Subcutaneous adipose tissue (tissue), 4 donors: ENCODE results near the gene NR3C1. TPM values are rescaled to one million over a fixed set of nuclear protein-coding genes. Genes with fewer than 3 reads are reported as not detected.

ENCODE experiments used
- total RNA-seq, 4 donors: library from RNA; depleted of rRNA; stranded (reverse); fragments of >200 nt; gene quantifications; one replicate each; pipeline ENCODE4 v1.1.0, GENCODE V29; 2016
- TF ChIP-seq, protein P1 (sequence below): fragments of 450-650 bp; IDR thresholded peaks from one replicate; pipeline ENCODE4 v1.5.1; 2016; ENCODE audit warnings: low read depth, mild to moderate bottlenecking, control low read depth, antibody characterized with exemption, moderate library complexity

The NR3C1 gene
- total RNA-seq, 4 donors from 2014 or later, result 86.2 to 174 (median 95.1) TPM

DNA sequence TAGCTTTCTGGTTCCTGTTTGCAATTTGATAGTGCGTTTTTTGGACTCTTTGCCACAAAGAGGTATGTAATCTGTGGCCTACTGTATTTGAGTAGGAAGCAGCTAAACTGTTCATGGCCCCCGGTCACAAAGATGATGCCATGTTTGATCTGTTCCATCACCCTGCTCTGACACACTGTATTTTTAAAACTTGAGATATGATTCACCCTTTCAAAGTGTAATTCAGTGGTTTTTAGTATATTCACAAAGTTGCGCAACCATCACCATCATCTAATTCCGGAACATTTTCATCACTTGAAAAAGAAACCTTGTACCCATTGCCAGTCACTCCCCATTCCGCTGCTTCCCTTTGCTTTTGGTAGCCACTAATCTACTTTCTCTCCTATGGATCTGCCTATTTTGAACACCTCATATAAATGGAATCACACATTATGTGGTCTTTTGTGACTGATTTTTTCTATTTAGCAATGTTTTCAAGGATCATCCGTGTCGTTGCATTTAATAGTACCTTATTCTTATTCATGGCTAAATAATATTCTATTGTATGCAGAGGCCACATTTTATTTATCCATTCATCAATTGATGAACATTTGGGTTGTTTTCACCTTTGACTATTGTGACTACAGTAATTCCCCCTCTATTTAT, 141.6 kb downstream of the NR3C1 start:
- TF ChIP-seq, protein P1, sequence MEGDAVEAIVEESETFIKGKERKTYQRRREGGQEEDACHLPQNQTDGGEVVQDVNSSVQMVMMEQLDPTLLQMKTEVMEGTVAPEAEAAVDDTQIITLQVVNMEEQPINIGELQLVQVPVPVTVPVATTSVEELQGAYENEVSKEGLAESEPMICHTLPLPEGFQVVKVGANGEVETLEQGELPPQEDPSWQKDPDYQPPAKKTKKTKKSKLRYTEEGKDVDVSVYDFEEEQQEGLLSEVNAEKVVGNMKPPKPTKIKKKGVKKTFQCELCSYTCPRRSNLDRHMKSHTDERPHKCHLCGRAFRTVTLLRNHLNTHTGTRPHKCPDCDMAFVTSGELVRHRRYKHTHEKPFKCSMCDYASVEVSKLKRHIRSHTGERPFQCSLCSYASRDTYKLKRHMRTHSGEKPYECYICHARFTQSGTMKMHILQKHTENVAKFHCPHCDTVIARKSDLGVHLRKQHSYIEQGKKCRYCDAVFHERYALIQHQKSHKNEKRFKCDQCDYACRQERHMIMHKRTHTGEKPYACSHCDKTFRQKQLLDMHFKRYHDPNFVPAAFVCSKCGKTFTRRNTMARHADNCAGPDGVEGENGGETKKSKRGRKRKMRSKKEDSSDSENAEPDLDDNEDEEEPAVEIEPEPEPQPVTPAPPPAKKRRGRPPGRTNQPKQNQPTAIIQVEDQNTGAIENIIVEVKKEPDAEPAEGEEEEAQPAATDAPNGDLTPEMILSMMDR, result no peak

DNA sequence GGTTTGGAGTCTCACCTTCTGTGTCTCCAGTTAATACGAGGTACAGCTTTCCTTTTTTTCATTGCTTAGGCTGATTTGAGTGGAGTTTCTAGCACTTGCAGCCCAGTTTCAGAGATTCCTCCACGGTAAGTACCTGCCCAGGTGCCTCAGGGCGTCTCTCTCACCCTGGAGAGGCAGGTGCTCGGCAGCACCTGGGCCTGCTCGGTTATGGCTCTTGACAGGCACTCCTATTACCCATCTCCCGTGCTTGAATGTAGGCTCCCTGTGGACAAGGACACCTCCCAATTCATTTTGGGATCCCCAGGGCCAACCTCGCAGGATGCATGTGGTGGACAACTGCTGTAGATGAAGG, 144.3 kb downstream of the NR3C1 start:
- TF ChIP-seq, protein P1, result no peak

DNA sequence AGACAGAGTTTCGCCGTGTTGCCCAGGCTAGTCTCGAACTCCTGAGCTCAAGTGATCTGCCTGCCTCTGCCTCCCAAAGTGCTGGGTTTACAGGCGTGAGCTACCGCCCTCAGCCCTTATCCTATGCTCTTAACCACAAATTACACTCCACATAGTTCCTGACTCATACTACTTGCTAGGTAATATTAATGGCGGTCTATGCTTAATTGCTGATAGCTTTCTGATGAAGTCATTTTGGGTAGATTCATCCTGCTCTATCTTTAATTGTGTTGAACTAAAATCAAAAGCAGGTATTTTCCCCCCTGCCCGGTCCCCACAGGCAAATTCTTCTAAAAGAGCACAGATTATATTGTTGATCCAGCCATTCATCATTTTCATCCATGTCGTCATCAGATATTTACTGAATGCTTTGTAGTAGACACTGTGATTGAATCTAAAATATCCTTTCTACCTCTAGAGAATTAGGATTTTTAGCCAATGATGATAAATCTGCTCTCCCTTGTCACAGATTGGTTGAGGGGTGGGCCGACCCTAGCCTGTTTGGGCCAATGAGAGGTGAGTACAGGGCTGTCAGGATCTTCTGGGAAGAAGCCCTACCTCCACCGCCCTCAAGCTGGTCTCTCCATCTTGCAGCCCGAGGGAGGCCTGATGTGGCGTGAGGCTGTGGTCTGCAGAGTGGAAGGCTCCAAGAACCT, 144.8 kb downstream of the NR3C1 start:
- TF ChIP-seq, protein P1, result no peak

DNA sequence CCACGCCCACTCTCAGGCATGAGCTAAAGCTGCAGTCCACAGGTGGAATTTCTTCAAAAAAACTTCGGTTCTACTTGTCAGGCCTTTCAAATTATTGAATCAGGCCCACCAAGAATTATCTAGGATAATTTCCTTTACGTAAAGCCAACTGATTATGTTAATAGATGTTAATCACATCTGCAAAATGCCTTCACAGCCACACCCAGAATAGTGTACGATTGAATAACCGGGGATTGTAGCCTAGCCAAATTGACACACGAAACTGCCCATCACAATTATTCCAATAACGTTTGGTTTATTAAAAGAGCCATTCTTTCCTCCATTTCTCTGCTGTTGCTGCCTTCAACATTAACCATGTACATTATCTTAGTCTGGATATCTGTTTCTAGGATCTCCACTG, 148.7 kb downstream of the NR3C1 start:
- TF ChIP-seq, protein P1, result no peak

DNA sequence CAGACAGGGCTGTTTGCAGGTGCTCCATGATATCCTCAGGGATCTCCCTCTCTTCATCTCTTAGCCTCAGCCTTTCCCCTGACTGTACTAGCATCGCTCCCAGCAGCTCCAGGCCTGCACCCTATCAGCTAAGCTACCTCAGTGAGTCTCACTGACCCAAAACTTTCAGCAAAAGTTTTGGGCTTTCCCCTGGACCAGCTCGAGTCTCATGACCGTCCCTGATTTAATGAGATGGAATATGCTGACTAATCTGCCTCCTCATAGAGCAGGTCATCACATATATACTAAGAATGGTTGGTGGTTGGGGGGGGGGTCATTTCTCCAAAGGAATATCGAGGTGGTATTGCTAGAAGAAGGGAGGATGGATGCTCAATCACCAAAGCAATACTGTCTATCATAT, 151.5 kb downstream of the NR3C1 start:
- TF ChIP-seq, protein P1, result no peak

DNA sequence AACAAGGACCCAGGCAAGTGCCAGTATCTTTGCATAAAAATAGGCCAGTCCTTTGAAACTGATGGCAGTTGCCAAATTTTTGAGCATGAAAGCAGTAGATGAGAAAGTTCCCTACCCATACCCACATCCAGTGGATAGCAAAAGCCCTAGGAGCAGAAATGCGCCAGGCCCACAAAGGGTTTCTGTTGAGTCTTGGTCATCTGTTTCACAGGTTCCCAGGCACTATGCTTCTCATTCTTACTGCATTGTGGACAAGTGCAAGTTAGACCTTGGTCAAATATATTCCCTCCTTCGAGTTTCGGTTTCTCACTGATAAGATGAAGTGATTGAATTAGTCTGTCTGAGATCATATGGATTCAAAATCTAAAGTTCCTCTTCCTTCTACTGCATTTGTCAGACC, 152.3 kb downstream of the NR3C1 start:
- TF ChIP-seq, protein P1, result no peak

DNA sequence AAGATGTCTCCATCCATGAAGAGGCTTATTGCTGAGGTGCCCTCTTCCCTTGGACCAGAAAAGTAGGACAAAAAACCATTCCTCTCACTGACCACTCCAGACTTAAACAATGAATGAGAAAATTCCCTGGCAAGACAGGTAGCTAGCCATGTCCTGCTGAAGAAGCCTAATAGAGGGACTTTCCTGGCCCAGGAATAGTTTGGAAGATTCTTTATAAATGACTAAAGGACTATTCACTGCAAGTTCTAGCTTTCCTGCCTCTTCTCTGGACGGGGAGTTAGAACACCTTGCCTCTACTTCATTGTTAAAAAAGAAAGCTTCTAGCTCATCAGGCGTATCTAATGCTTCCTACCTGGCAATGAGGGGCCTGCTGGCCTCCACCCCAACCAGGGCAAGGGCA, 153.6 kb downstream of the NR3C1 start:
- TF ChIP-seq, protein P1, result no peak
